CD4-positive, alpha-beta T cell (primary cell): ENCODE results near the gene SMIM35. TPM values are rescaled to one million over a fixed set of nuclear protein-coding genes. Genes with fewer than 3 reads are reported as not detected.

ENCODE experiments used
- ATAC-seq: fragments of 200-7000 bp; cut with Tn5 transposase; one replicate; pipeline ENCODE4 v1.10.0; 2022; ENCODE audit warnings: mild to moderate bottlenecking; ENCODE audit not compliant: poor library complexity
- CTCF ChIA-PET: fragments of 350-600 bp; sonication (Branson Sonifier 250); formaldehyde crosslinking; loops from one replicate; lab custom pipeline; 2021; ENCODE audit warnings: antibody characterized with exemption, inconsistent platforms; lab: Charles Lee
- POLR2A ChIA-PET: fragments of 350-600 bp; sonication (Branson Sonifier 250); formaldehyde crosslinking; loops from one replicate; lab custom pipeline; 2021; ENCODE audit warnings: antibody characterized with exemption, inconsistent platforms; lab: Charles Lee
- DNase-seq, 14 experiments: peaks; one replicate each; pipeline ENCODE4 v3.0.0-alpha.2; 2013 to 2020; ENCODE audit warnings: mixed read lengths in 2 of 14
- H3K27ac ChIP-seq, 2 donors: one replicate each; pipeline versions ENCODE4 v1.5.1 to v1.7.0; 2013; ENCODE audit warnings: low read length in 2 of 2, low read depth in 1 of 2, mild to moderate bottlenecking in 1 of 2
- H3K27me3 ChIP-seq, 2 experiments: 1 replicate in 1 of 2; 2 replicates in 1 of 2; pipeline versions ENCODE4 v1.6.1 to v1.7.0; 2013; ENCODE audit warnings: low read length in 2 of 2, control low read depth in 1 of 2, mild to moderate bottlenecking in 1 of 2, moderate library complexity in 1 of 2; ENCODE audit not compliant: insufficient read depth in 2 of 2, control insufficient read depth in 1 of 2
- H3K36me3 ChIP-seq: one replicate; pipeline ENCODE4 v1.6.1; 2013; ENCODE audit warnings: low read length, control low read depth; ENCODE audit not compliant: insufficient read depth
- H3K4me1 ChIP-seq: one replicate; pipeline ENCODE4 v1.6.1; 2013; ENCODE audit warnings: low read length, control low read depth; ENCODE audit not compliant: insufficient read depth
- H3K4me3 ChIP-seq: one replicate; pipeline ENCODE4 v1.5.1; 2013; ENCODE audit warnings: mild to moderate bottlenecking, low read length, moderate library complexity
- H3K9me3 ChIP-seq, 2 experiments: 1 replicate in 1 of 2; 2 replicates in 1 of 2; pipeline versions ENCODE4 v1.6.1 to v1.7.0; 2013; ENCODE audit warnings: low read length in 2 of 2, mild to moderate bottlenecking in 2 of 2, control low read depth in 1 of 2, moderate library complexity in 1 of 2; ENCODE audit not compliant: control insufficient read depth in 1 of 2, insufficient read depth in 1 of 2
- H3K27ac Mint-ChIP-seq: one replicate; pipeline ENCODE4 v1.8.0; 2020; ENCODE audit warnings: mixed read lengths
- H3K27me3 Mint-ChIP-seq: one replicate; pipeline ENCODE4 v1.8.0; 2021; ENCODE audit warnings: mixed read lengths
- H3K36me3 Mint-ChIP-seq: one replicate; pipeline ENCODE4 v1.8.0; 2021; ENCODE audit warnings: low read depth, mixed read lengths
- H3K4me1 Mint-ChIP-seq: one replicate; pipeline ENCODE4 v1.8.0; 2021; ENCODE audit warnings: low read depth, mixed read lengths
- H3K4me3 Mint-ChIP-seq: one replicate; pipeline ENCODE4 v1.8.0; 2020; ENCODE audit warnings: mild to moderate bottlenecking, mixed read lengths
- H3K9me3 Mint-ChIP-seq: one replicate; pipeline ENCODE4 v1.8.0; 2020; ENCODE audit warnings: mixed read lengths
- intact Hi-C, 2 experiments: fragments of 100-400 bp; cut with DNase I in 1 of 2; cut with micrococcal nuclease in 1 of 2; formaldehyde crosslinking; loops; one replicate each; pipeline versions ENCODE4 v1.15.1 to v1.9.0; 2023 to 2025; cut with DNase I, micrococcal nuclease
- total RNA-seq, 174 experiments: library from RNA in 2 of 174; stranded (reverse) in 2 of 174; gene quantifications; one replicate each; pipeline ENCODE4 v1.2.3 and lab custom pipeline; 2021 to 2026
- TF ChIP-seq, protein P1 (sequence below): fragments of 200-600 bp; IDR thresholded peaks from one replicate; pipeline ENCODE4 v1.8.0; 2022; ENCODE audit warnings: antibody characterized with exemption, mild to moderate bottlenecking

The SMIM35 gene
- total RNA-seq, 2 experiments from 2014 or later, result 0.06 to 0.08 TPM

DNA sequence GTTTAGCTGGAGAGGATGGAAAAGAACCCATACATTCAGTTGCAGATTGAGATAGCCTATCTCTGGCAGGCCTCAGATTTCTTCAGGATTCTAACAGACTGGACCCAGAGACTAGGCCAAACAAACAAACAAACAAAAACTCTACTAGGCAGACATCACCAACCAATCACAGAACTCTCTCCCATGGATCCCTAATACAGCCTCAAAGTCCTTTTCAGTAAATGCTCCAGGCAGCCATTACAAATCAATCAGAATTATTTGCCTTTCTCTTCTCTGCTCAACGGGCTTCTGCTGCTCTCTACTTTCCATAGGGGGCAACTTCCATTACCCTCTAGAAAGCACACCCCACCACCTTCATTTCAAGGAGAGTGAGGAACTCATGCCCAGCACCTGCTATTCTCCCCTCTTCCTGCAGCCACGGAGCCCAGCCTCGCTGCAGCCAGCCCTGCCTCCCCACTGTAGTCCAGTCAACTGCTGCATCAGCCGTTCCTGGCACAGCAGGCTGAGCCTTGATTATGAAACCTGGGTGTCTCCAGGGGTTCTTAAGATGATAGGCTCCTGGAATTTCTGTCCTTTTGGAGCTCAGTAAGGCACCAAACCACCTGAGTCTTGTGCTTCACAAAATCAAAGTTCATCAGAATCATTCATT, 19.0 kb upstream of the SMIM35 start:
- H3K36me3 ChIP-seq, result no peaks in the 10 kb centered on the region
- no peaks in the 10 kb centered on the region for H3K27me3 ChIP-seq
- no peak for ATAC-seq
- H3K36me3 Mint-ChIP-seq, result no peaks in the 10 kb centered on the region
- TF ChIP-seq, protein P1, sequence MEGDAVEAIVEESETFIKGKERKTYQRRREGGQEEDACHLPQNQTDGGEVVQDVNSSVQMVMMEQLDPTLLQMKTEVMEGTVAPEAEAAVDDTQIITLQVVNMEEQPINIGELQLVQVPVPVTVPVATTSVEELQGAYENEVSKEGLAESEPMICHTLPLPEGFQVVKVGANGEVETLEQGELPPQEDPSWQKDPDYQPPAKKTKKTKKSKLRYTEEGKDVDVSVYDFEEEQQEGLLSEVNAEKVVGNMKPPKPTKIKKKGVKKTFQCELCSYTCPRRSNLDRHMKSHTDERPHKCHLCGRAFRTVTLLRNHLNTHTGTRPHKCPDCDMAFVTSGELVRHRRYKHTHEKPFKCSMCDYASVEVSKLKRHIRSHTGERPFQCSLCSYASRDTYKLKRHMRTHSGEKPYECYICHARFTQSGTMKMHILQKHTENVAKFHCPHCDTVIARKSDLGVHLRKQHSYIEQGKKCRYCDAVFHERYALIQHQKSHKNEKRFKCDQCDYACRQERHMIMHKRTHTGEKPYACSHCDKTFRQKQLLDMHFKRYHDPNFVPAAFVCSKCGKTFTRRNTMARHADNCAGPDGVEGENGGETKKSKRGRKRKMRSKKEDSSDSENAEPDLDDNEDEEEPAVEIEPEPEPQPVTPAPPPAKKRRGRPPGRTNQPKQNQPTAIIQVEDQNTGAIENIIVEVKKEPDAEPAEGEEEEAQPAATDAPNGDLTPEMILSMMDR, result no peak
- H3K4me1 Mint-ChIP-seq, result no peaks in the 10 kb centered on the region
- H3K9me3 Mint-ChIP-seq, result no peaks in the 10 kb centered on the region
- POLR2A ChIA-PET, result no interaction called here
- no peak for DNase-seq
- no peak overlapping the region for H3K27ac Mint-ChIP-seq
- no peak overlapping the region for H3K4me3 Mint-ChIP-seq
- CTCF ChIA-PET, result no interaction called here
- H3K9me3 ChIP-seq, result no peaks in the 10 kb centered on the region
- H3K4me3 ChIP-seq, result no peak overlapping the region
- H3K4me1 ChIP-seq, result no peaks in the 10 kb centered on the region
- intact Hi-C loops, result no loop called here
- H3K27me3 Mint-ChIP-seq, result peaks cover 4% of the 10 kb centered on the region
- no peak overlapping the region for H3K27ac ChIP-seq

DNA sequence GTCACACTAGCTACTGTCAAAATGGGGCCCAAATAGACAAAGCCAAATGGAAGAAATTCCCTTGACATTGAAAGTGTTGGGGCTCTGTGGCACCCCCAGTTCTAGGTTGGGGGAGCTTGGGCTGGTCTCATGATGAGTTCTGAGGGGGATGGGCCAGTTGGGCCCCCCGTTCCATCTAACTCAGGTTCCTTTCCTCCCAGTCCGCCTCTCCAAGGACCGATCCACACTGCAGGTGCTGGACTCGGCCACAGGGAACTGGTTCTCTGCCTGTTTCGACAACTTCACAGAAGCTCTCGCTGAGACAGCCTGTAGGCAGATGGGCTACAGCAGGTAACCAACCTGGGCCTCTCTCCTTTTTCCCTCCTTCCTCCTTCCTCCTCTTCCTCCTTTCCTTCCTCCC, 17.7 kb upstream of the SMIM35 start:
- no peak overlapping the region for H3K4me3 Mint-ChIP-seq
- intact Hi-C loops, result no loop called here
- H3K27me3 Mint-ChIP-seq, result no peaks in the 10 kb centered on the region
- POLR2A ChIA-PET, result no interaction called here
- DNase-seq, result no peak
- Histone ChIP-seq H3K36me3 (no peaks in the 10 kb centered on the region), H3K27me3 (no peaks in the 10 kb centered on the region), H3K4me1 (no peaks in the 10 kb centered on the region), H3K9me3 (no peaks in the 10 kb centered on the region), H3K4me3 (no peak overlapping the region), H3K27ac (no peak overlapping the region)
- H3K27ac Mint-ChIP-seq, result no peak overlapping the region
- CTCF ChIA-PET, result no interaction called here
- H3K9me3 Mint-ChIP-seq, result no peaks in the 10 kb centered on the region
- TF ChIP-seq, protein P1, result no peak
- no peak for ATAC-seq
- H3K4me1 Mint-ChIP-seq, result no peaks in the 10 kb centered on the region
- no peaks in the 10 kb centered on the region for H3K36me3 Mint-ChIP-seq

DNA sequence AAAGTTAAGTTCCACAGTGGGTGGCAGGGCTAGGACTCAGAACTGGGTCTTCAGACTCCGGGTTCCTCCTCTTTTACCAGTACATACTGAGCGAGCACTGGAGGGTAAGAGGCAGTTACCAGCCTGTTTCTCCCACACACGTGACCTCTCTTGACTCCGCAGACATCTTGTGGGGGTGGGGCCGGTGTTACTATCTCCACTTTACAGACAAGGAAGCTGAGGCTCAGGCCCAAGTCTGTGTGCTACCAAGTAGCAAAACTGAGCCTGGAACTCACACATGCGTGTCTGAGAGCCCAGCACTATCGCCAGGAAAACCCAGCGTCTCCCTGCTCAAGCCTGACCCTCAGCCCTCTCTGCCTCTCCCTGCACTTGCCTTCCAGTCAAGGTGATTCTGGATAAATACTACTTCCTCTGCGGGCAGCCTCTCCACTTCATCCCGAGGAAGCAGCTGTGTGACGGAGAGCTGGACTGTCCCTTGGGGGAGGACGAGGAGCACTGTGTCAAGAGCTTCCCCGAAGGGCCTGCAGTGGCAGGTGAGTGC, 16.0 kb upstream of the SMIM35 start:
- H3K27ac ChIP-seq, result no peak overlapping the region
- H3K27me3 Mint-ChIP-seq, result no peaks in the 10 kb centered on the region
- no peaks in the 10 kb centered on the region for H3K4me1 Mint-ChIP-seq
- H3K4me1 ChIP-seq, result no peaks in the 10 kb centered on the region
- no peak overlapping the region for H3K4me3 ChIP-seq
- no peaks in the 10 kb centered on the region for H3K9me3 Mint-ChIP-seq
- no peak for DNase-seq
- no peaks in the 10 kb centered on the region for H3K27me3 ChIP-seq
- H3K9me3 ChIP-seq, result no peaks in the 10 kb centered on the region
- H3K27ac Mint-ChIP-seq, result no peak overlapping the region
- TF ChIP-seq, protein P1, result no peak
- no peak for ATAC-seq
- H3K36me3 ChIP-seq, result no peaks in the 10 kb centered on the region
- H3K4me3 Mint-ChIP-seq, result no peak overlapping the region
- H3K36me3 Mint-ChIP-seq, result no peaks in the 10 kb centered on the region
- ChIA-PET CTCF (no interaction called here), POLR2A (no interaction called here)
- intact Hi-C loops, result no loop called here
